Heart left ventricle (tissue), 16 donors: Measurements from ENCODE around the gene TFDP1. TPM values are rescaled to one million over a fixed set of nuclear protein-coding genes. Genes with fewer than 3 reads are reported as not detected.
A peak's percentile ranks its signal among the peaks of the same experiment; 100 is the strongest.

ENCODE experiments used
- ATAC-seq, 4 donors: fragments of 200-7000 bp; cut with Tn5 transposase; one replicate each; pipeline ENCODE4 v1.9.1; 2020 to 2022; ENCODE audit warnings: moderate library complexity in 4 of 4, mild to moderate bottlenecking in 3 of 4, moderate number of reproducible peaks in 1 of 4
- DNase-seq, 5 donors: peaks; one replicate each; pipeline ENCODE4 v3.0.0-alpha.2; 2020
- H3K27ac ChIP-seq, 12 donors: fragments of 200-600 bp; sonication (generic) in 4 of 12; one replicate each; pipeline versions ENCODE4 v1.5.0 to v1.8.0; 2016 to 2022; ENCODE audit warnings: mild to moderate bottlenecking in 2 of 12
- H3K27me3 ChIP-seq, 9 donors: fragments of 200-600 bp; sonication (generic) in 2 of 9; one replicate each; pipeline versions ENCODE4 v1.5.1 to v1.8.0; 2016 to 2022; ENCODE audit warnings: mild to moderate bottlenecking in 3 of 9
- H3K36me3 ChIP-seq, 9 donors: fragments of 200-600 bp; sonication (generic) in 2 of 9; one replicate each; pipeline versions ENCODE4 v1.5.0 to v1.8.0; 2018 to 2022; ENCODE audit warnings: mild to moderate bottlenecking in 2 of 9
- H3K4me1 ChIP-seq, 12 donors: fragments of 200-600 bp; sonication (generic) in 4 of 12; one replicate each; pipeline versions ENCODE4 v1.5.0 to v1.8.0; 2016 to 2022; ENCODE audit warnings: mild to moderate bottlenecking in 3 of 12
- H3K4me3 ChIP-seq, 12 donors: fragments of 200-600 bp; sonication (generic) in 4 of 12; one replicate each; pipeline versions ENCODE4 v1.5.0 to v1.8.0; 2017 to 2022; ENCODE audit warnings: mild to moderate bottlenecking in 9 of 12, moderate library complexity in 4 of 12
- H3K9me3 ChIP-seq, 12 donors: fragments of 200-600 bp; sonication (generic) in 4 of 12; one replicate each; pipeline versions ENCODE4 v1.5.0 to v1.8.0; 2016 to 2022; ENCODE audit warnings: mild to moderate bottlenecking in 1 of 12
- POLR2A ChIP-seq, 2 donors: fragments of 450-650 bp; IDR thresholded peaks; one replicate each; pipeline ENCODE4 v1.6.1; 2017; ENCODE audit warnings: antibody characterized with exemption in 2 of 2, mild to moderate bottlenecking in 2 of 2, moderate library complexity in 2 of 2
- WGBS, 4 donors: extraction: QIAGEN DNeasy Blood & Tissue Kit in 2 of 4; methylation state at CpG; one replicate each; pipeline versions ENCODE4 v1.1.5 to v1.1.7; 2013 to 2018; 5-methylcytosine and 5-hydroxymethylcytosine counted together
- intact Hi-C, 10 donors: fragments of 100-400 bp; cut with DNase I; formaldehyde crosslinking; loops; one replicate each; pipeline versions ENCODE4 v1.11.1 to v1.14.2; 2022
- polyA plus RNA-seq, 2 donors: library from polyadenylated mRNA; stranded (reverse); fragments of 200-250 nt; gene quantifications; one replicate each; pipeline ENCODE4 v1.2.3, GENCODE V29; 2013
- total RNA-seq, 9 donors: library from RNA; depleted of rRNA in 2 of 9; stranded (reverse); fragments of >200 nt in 2 of 9; fragmentation: NEBNext Ultra II Directional in 3 of 9; extraction: Animal tissue kit (Norgen Biotek cat#: 25700) in 3 of 9; gene quantifications; one replicate each; pipeline versions ENCODE4 v1.1.0 to v1.2.4, GENCODE V29; 2016 to 2023
- TF ChIP-seq, protein P1 (sequence below), 12 donors: fragments of 200-600 bp; sonication (generic) in 4 of 12; IDR thresholded peaks; one replicate each; pipeline versions ENCODE4 v1.5.0 to v1.8.0; 2018 to 2022; ENCODE audit warnings: antibody characterized with exemption in 12 of 12, mild to moderate bottlenecking in 5 of 12
- donor health status: ischemic (EF 13 %, LVEDD 7.1; RV severe dilation, severe dysfunction).
- donor health status: healthy with polysubstance abuse.
- donor health status: DM: no; HTN: yes; CAD: no.
- donor health status: DM: no; HTN: no; CAD: no.
- donor health status: ischemic (EF 25% LVEDD 6.9; RV normal size, moderate dysfunction).
- donor health status: ischemic (EF 25% LVEDD 5.7; RV mildly dilated, moderate dysfunction).
- donor health status: healthy.
- donor health status: DM: yes; HTN: yes; CAD: no.
- donor health status: ischemic (EF 35%, LVEDD 5.7; RV mildly dilated, moderate dysfunction).
- donor health status: nonischemic (EF 11% LVEDD 7.7; RV severe dilation, severe dysfunction).
- donor health status: DM: yes; HTN: yes; CAD: no.
- donor health status: PGD.
- donor health status: ischemic (EF 29% LVEDD 5.4; RV normal size, mild dysfunction).
- donor health status: nonischemic (EF 23%, LVEDD 6.1; RV moderate dilation, normal function).

TFDP1 gene
- total and polyA plus RNA-seq, 11 donors = 19.7 to 50.3 (median 44.3) TPM

- TF ChIP-seq POLR2A (IDR thresholded peaks at IDR 0.05) = no peak
- TF ChIP-seq, protein P1, sequence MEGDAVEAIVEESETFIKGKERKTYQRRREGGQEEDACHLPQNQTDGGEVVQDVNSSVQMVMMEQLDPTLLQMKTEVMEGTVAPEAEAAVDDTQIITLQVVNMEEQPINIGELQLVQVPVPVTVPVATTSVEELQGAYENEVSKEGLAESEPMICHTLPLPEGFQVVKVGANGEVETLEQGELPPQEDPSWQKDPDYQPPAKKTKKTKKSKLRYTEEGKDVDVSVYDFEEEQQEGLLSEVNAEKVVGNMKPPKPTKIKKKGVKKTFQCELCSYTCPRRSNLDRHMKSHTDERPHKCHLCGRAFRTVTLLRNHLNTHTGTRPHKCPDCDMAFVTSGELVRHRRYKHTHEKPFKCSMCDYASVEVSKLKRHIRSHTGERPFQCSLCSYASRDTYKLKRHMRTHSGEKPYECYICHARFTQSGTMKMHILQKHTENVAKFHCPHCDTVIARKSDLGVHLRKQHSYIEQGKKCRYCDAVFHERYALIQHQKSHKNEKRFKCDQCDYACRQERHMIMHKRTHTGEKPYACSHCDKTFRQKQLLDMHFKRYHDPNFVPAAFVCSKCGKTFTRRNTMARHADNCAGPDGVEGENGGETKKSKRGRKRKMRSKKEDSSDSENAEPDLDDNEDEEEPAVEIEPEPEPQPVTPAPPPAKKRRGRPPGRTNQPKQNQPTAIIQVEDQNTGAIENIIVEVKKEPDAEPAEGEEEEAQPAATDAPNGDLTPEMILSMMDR (IDR thresholded peaks at IDR 0.05) = no peak
- Histone ChIP-seq H3K9me3 (no peaks in the 10 kb centered on the region), H3K27me3 (no peaks in the 10 kb centered on the region), H3K4me1 (peaks cover 0 to 50% (median 37%) of the 10 kb centered on the region in 12 donors), H3K36me3 (peaks cover 0 to 49% (median 31%) of the 10 kb centered on the region in 9 donors), H3K27ac (peak overlapping the region in 10 of 12 donors; percentile 37 to 78 (median 64)), H3K4me3 (peak overlapping the region in 4 of 12 donors; percentile 4 to 23 (median 10))
- DNase-seq (peak in 4 of 5 donors; percentile 37 to 72 (median 67)), ATAC-seq (peak; percentile 61 to 86 (median 80))
- intact Hi-C loops = loop anchor here in 1 of 10 donors (10.0 kb wide), 1 partner anchor 52 kb away; the partner anchor contains the start of gene DCUN1D2
- WGBS, 4 donors = 37 to 45% (median 42%) methylated on average over 15 to 19 of the region's 19 CpGs
Measured at GRCh38 chr13:113546571-113547237, 37.8 kb upstream of the TFDP1 start.

- 63 to 66% (median 65%) methylated on average over 24 to 27 of the region's 27 CpGs for WGBS, 4 donors
- Histone ChIP-seq H3K36me3 (peaks cover 0 to 56% (median 38%) of the 10 kb centered on the region in 9 donors), H3K9me3 (no peaks in the 10 kb centered on the region), H3K4me1 (peaks cover 0 to 50% (median 37%) of the 10 kb centered on the region in 12 donors), H3K27me3 (no peaks in the 10 kb centered on the region), H3K27ac (peak overlapping the region in 11 of 12 donors; percentile 37 to 78 (median 61)), H3K4me3 (peak overlapping the region in 1 of 12 donors; percentile 44)
- intact Hi-C loops = loop anchor here in 1 of 10 donors (10.0 kb wide), 1 partner anchor 53 kb away; the partner anchor contains the start of gene DCUN1D2
- TF ChIP-seq, protein P1 (IDR thresholded peaks at IDR 0.05) = no peak
- no peak for TF ChIP-seq POLR2A (IDR thresholded peaks at IDR 0.05)
- peak; percentile 55 to 78 (median 66) for ATAC-seq
- peak in 4 of 5 donors; percentile 20 to 45 (median 38) for DNase-seq
Measured at GRCh38 chr13:113547238-113547971, 37.1 kb upstream of the TFDP1 start.

GRCh38 chr13:113548171-113548641, 36.3 kb upstream of the TFDP1 start:
- DNase-seq (peak in 2 of 5 donors; percentile 18 to 58), ATAC-seq (peak in 1 of 4 donors; percentile 13)
- Histone ChIP-seq H3K36me3 (peaks cover 0 to 62% (median 43%) of the 10 kb centered on the region in 9 donors), H3K4me3 (peak overlapping the region in 5 of 12 donors; percentile 20 to 44 (median 29)), H3K9me3 (no peaks in the 10 kb centered on the region), H3K4me1 (peaks cover 0 to 50% (median 38%) of the 10 kb centered on the region in 12 donors), H3K27ac (peak overlapping the region in 8 of 12 donors; percentile 22 to 78 (median 60)), H3K27me3 (no peaks in the 10 kb centered on the region)
- WGBS, 4 donors = 83 to 89% (median 87%) methylated on average over 30 to 32 of the region's 32 CpGs
- intact Hi-C loops = loop anchor here in 1 of 10 donors (10.0 kb wide), 1 partner anchor 53 kb away; the partner anchor contains the start of gene DCUN1D2
- TF ChIP-seq, protein P1 (IDR thresholded peaks at IDR 0.05) = no peak
- TF ChIP-seq POLR2A (IDR thresholded peaks at IDR 0.05) = no peak
